ENCODE measurements around the gene ELL2. TPM values are rescaled to one million over a fixed set of nuclear protein-coding genes. Genes with fewer than 3 reads are reported as not detected.
"Not testable (repeated sequence)": the region's sequence is repeated elsewhere in the genome, so short reads cannot be mapped to it uniquely, and the experiment has no call there.

Gene ELL2
- total RNA-seq, 2 donors from 2014 or later: 26.9 to 38.2 TPM

- no peaks in the 10 kb centered on the region for H3K4me1 ChIP-seq
Observed at GRCh38 chr5:95908799-95909198, 52.9 kb downstream of the ELL2 start.

GRCh38 chr5:95907740-95908706, 53.6 kb downstream of the ELL2 start:
- no peaks in the 10 kb centered on the region for H3K9me3 ChIP-seq
- H3K27me3 ChIP-seq: no peaks in the 10 kb centered on the region
- intact Hi-C loops (cut with DNase I): no loop called here
- TF ChIP-seq CTCF (IDR thresholded peaks at IDR 0.05): no peak
- H3K9ac ChIP-seq (ENCODE audit: low read depth in 2 of 2, low read length in 2 of 2): no peak overlapping the region
- no peak for DNase-seq
- H3K27ac ChIP-seq: no peak overlapping the region
- no peak overlapping the region for H3K4me3 ChIP-seq
- no peaks in the 10 kb centered on the region for H3K36me3 ChIP-seq
- no peaks in the 10 kb centered on the region for H3K4me1 ChIP-seq

More at GRCh38 chr5:95908799-95909198, 52.9 kb downstream of the ELL2 start:
- Histone ChIP-seq H3K27me3 (no peaks in the 10 kb centered on the region), H3K9me3 (no peaks in the 10 kb centered on the region), H3K9ac (ENCODE audit: low read depth in 2 of 2, low read length in 2 of 2) (no peak overlapping the region), H3K4me3 (no peak overlapping the region), H3K27ac (no peak overlapping the region), H3K36me3 (no peaks in the 10 kb centered on the region)
- TF ChIP-seq CTCF (IDR thresholded peaks at IDR 0.05): no peak
- intact Hi-C loops (cut with DNase I): no loop called here
- no peak for DNase-seq

- no peaks in the 10 kb centered on the region for H3K4me1 ChIP-seq
- H3K4me3 ChIP-seq: no peak overlapping the region
- intact Hi-C loops (cut with DNase I): no loop called here
- H3K36me3 ChIP-seq: no peaks in the 10 kb centered on the region
- no peaks in the 10 kb centered on the region for H3K9me3 ChIP-seq
- H3K27me3 ChIP-seq: no peaks in the 10 kb centered on the region
- no peak overlapping the region for H3K27ac ChIP-seq
- no peak overlapping the region for H3K9ac ChIP-seq (ENCODE audit: low read depth in 2 of 2, low read length in 2 of 2)
- no peak for TF ChIP-seq CTCF (IDR thresholded peaks at IDR 0.05)
- DNase-seq: no peak
Observed at GRCh38 chr5:95907067-95907705, 54.5 kb downstream of the ELL2 start.

GRCh38 chr5:95906398-95906797, 55.3 kb downstream of the ELL2 start:
- intact Hi-C loops (cut with DNase I): not testable (repeated sequence)

GRCh38 chr5:95904827-95905226, 56.8 kb downstream of the ELL2 start:
- Histone ChIP-seq H3K36me3 (no peaks in the 10 kb centered on the region), H3K27me3 (no peaks in the 10 kb centered on the region), H3K4me1 (no peaks in the 10 kb centered on the region), H3K9me3 (no peaks in the 10 kb centered on the region), H3K4me3 (no peak overlapping the region), H3K27ac (no peak overlapping the region), H3K9ac (ENCODE audit: low read depth in 2 of 2, low read length in 2 of 2) (no peak overlapping the region)
- no peak for TF ChIP-seq CTCF (IDR thresholded peaks at IDR 0.05)
- intact Hi-C loops (cut with DNase I): no loop called here
- no peak for DNase-seq

More at GRCh38 chr5:95906398-95906797, 55.3 kb downstream of the ELL2 start:
- not testable (repeated sequence) for H3K27ac ChIP-seq; H3K9me3 ChIP-seq; H3K4me1 ChIP-seq; H3K9ac ChIP-seq (ENCODE audit: low read depth in 2 of 2, low read length in 2 of 2); H3K27me3 ChIP-seq; DNase-seq; H3K36me3 ChIP-seq; H3K4me3 ChIP-seq
